GM12865 (cell line): ENCODE measurements around the gene NPL.

Experiments
- DNase-seq: peaks from one replicate; pipeline ENCODE4 v3.0.0; 2010; ENCODE audit warnings: low read depth
- H3K4me3 ChIP-seq: 2 replicates; pipeline ENCODE4 v1.5.1; 2011; ENCODE audit warnings: mild to moderate bottlenecking, low read depth, low read length, control low read depth
- CTCF ChIP-seq: IDR thresholded peaks from 2 replicates; pipeline ENCODE4 v1.5.1; 2011; ENCODE audit warnings: low read length, control low read depth, low read depth, inconsistent platforms; ENCODE audit not compliant: insufficient read depth; ENCODE audit errors: missing control alignments

The NPL gene

GRCh38 chr1:182816863-182817262 is 27.3 kb downstream of the NPL start:
- no peak for TF ChIP-seq CTCF
- no peak for DNase-seq
- H3K4me3 ChIP-seq, result no peak overlapping the region

GRCh38 chr1:182817802-182818201 is 28.2 kb downstream of the NPL start:
- no peak for DNase-seq
- TF ChIP-seq CTCF, result no peak
- H3K4me3 ChIP-seq, result no peak overlapping the region

- no peak for DNase-seq
- no peak overlapping the region for H3K4me3 ChIP-seq
- no peak for TF ChIP-seq CTCF
Measured at GRCh38 chr1:182823220-182823619, 33.6 kb downstream of the NPL start.

GRCh38 chr1:182826892-182827291 is 37.3 kb downstream of the NPL start:
- no peak for TF ChIP-seq CTCF
- no peak overlapping the region for H3K4me3 ChIP-seq
- peak; percentile 20 for DNase-seq

GRCh38 chr1:182829285-182829932 is 39.8 kb downstream of the NPL start:
- DNase-seq, result peak; percentile 23
- H3K4me3 ChIP-seq, result no peak overlapping the region
- no peak for TF ChIP-seq CTCF

GRCh38 chr1:182833271-182833670 is 43.7 kb downstream of the NPL start:
- H3K4me3 ChIP-seq, result no peak overlapping the region
- DNase-seq, result no peak
- no peak for TF ChIP-seq CTCF

- DNase-seq, result no peak
- no peak overlapping the region for H3K4me3 ChIP-seq
- TF ChIP-seq CTCF, result no peak
Measured at GRCh38 chr1:182834326-182834725, 44.8 kb downstream of the NPL start.
